Stimulated activated CD4-positive, alpha-beta T cell treated with anti-CD3 and anti-CD28 coated beads, Interleukin-2, amount 100 ng/mL, for 24 hours (primary cell): ENCODE results near the gene FIBCD1.

Source experiments
- DNase-seq, 2 donors: peaks; one replicate each; pipeline ENCODE4 v3.0.0-alpha.2; 2020

The FIBCD1 gene

DNA sequence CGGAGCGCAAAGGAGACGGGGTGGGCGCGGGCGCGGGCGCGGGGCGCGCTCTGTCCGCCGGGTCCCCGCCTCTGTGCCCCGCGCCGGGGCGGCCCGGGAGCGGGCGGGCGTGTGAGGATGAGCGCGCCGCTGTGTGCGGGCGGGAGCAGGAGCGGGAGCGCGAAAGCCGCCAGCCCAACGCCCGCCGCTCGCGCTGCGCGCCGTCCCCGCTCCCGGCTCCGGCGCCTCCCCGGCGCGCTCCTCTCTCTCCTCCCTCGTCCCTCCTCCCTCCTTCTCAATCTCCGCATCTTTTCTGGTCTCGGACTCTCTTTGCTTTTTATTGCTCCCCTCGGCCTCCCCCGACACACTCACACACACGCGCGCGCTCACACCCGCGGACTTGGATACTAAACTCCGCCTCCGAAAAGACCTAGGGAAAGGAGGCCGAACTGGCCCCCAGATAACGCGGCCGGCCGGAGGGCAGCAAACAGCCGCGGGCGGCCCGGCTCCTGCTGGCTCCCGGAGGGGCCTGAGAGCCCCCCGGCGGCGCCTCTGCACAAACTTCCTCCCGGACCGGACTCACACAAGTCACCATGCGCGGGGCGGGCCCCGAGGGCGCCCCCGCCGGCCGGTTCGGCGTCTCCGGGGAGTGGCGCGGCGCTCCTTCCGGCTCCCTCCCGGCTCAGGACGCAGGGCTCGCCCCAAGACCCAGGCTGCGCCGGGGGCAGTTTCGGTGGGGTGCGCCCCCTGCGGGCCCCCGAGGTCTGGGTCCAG lies at the start of gene FIBCD1:
Gene FIBCD1, minus strand, starts transcription at position 596 of the 753 bp plus-strand sequence. CDS start 640 bp downstream, outside the sequence.
- DNase-seq, result peak in 1 of 2 donors; percentile 51

GRCh38 chr9:130988400-130988747 lies 49.3 kb upstream of the FIBCD1 start:
- DNase-seq, result no peak

DNA sequence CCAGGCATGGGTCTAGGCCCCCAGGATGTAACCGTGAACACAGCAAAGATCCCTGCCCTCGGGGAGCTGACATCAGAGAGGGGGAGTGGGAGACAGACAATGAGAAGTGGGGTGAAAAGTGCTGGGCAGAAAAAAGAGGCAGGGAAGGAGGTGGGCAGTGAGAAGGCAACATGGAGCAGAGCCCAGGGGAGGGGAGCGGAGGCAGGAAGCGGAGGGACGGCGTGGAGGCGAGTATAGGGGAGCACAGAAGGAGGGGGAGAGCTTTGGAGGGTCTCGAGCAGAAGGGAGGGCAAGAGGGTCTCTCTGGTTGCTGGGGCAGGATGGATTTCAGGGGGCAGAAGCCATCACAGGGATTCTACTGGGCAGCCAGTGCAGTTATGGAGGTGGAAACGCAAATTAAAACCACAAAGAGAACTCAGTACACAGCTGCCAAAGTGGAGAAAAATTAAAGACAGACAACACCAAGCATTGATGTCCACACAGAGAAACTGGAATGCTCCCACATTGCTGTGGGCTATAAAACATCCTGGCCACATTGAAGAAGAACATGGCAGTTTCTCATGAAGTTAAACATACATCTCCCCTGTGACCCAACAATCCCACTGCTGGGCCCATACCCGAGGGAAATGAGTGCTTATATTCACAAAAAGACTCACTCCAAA lies 48.8 kb upstream of the FIBCD1 start:
- DNase-seq, result no peak

DNA sequence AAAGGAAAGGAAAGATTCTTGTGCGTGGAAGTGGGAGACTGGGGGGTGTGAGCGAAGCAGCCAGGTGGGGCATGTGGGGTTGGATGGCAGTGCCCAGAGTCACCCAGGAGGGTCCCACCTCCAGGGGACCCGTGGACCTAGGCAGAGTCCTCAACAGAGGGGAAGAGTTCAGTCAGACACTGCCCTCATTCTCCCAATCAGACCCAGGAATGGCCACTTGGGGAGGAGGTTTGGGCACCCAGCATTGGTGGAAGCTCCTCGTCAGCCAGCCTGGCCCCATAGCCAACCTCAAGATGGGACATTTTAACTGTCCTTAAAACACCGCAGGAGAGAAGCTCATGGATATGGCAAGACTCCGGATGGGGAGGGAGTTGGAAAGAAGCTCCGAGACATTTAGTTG lies 48.0 kb upstream of the FIBCD1 start:
- no peak for DNase-seq

DNA sequence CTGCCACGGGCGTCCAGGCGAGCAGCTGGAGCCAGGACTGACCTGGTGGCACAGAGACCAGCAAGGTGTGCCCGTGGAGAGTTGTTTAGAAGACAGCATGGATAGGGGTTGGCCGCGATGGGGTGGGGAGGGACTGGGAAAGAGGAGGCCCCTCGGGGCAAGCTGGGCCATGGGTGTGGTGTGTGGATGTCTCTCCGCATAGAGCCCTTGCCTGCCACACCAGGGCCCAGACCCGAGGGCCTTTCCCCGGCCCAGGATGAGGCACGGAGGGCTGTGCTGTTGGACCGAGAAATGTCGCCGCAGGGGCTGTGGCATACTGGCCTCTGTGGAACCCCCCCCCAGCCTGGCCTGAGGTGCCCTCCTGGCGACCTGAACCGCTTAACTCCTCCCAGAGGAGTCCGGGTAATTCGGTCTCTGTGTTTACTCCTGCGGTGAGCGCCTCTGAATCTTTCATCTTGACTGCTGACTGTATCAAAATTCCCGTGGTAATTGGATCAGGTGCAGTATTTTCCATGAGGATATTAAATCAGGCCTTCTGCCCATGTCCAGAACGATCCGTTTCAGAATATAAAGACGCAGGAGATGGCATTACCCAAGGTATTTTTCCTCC lies 47.4 kb upstream of the FIBCD1 start:
- no peak for DNase-seq

DNA sequence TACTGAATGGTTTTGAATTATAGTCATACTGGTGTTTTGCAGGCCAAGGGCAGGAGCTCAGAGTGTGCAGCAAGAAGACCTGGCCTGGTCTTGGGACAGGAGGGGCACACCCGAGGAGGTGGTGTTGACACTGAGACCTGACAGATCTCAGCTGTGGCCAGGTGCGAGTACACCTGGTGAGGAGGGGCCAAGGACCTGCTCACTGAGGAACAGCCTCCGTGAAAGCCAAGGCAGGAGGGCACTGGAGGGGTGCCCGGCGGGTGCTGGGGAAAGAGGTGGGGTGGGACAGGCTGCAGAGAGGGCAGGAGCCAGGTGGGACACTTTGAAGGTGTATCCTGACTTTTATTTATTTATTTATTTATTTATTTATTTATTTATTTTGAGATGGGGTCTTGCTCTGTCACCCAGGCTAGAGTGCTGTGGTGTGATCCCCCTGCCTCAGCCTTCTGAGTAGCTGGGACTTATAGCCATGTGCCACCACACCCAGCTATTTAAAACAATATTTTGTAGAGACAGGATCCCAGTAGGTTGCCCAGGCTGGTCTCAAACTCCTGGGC lies 46.6 kb upstream of the FIBCD1 start:
- no peak for DNase-seq

- no peak for DNase-seq
Measured at GRCh38 chr9:130985029-130985428, 46.0 kb upstream of the FIBCD1 start.

DNA sequence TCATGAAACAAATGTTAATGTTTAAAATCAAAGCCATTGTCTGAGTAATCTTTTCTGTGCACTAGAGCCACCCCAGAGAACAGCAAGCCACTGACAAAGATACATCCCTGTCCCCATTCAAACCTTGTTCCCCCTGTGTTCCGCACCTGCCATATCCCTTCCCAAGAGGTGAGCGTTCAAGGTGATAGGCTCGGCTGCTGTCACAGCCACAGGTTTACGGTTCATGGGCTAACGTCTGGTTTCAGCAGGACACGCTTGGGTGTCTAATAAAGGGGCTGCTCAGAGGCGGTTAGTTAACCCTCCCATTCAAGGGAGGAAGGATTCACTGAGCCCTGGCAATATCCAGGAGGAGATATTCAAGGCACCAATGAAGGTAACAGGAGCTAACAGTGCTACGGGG lies 45.5 kb upstream of the FIBCD1 start:
- no peak for DNase-seq

GRCh38 chr9:130983970-130984369 lies 44.9 kb upstream of the FIBCD1 start:
- DNase-seq, result no peak

DNA sequence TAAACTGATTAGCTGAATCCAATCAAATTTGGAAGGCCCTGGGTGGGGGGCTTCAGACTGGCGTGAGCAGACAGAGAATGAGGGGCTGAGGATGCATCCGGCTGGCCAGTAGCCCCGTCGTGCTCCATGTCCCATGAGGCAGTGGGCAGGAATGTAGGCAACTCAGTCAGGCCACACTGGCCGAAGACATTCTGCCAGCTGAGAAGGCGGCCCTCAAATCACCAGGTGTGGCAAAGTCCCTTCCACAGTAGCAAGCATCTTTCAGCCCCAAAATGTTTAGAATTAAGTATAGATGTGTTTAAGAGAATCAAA lies 44.3 kb upstream of the FIBCD1 start:
- DNase-seq, result no peak

- DNase-seq, result no peak
Measured at GRCh38 chr9:130982636-130983358, 43.8 kb upstream of the FIBCD1 start.

- DNase-seq, result no peak
Measured at GRCh38 chr9:130981756-130982137, 42.7 kb upstream of the FIBCD1 start.

DNA sequence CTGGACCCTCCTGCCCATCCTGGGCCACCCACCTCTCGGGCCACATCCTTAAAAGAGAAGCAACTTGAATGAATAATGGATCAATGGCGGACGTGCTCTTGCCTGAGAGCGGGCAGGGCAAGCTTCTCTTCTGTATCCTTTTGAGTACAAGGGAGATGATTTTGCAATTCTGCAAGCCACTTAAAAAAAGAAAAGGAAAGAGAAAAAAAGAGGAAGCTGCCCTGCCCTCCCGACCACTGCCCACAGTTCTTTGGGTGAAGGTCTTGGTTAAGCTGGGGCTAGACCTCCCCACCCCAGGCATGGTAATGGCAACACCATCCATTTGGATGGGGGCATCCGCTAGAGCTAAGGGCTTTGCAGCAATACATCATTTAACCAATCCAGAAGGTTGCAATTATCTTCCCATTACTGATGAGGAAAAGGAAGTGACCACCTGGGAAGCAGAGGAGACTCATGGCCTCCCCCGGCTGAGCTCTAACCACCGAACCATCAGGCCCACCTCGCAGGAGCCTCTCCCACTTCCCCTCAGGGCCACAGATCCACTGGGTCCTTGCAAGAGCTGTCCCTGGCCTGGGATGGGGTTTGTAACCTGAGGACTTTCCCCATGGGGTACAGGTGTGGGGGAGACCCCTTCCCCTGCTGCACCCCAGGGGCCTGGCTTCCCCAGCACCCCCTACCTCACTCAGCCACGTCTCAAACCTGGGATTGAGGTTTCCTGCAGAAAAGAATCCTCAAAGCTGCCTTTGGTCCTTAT lies 42.1 kb upstream of the FIBCD1 start:
- no peak for DNase-seq

DNA sequence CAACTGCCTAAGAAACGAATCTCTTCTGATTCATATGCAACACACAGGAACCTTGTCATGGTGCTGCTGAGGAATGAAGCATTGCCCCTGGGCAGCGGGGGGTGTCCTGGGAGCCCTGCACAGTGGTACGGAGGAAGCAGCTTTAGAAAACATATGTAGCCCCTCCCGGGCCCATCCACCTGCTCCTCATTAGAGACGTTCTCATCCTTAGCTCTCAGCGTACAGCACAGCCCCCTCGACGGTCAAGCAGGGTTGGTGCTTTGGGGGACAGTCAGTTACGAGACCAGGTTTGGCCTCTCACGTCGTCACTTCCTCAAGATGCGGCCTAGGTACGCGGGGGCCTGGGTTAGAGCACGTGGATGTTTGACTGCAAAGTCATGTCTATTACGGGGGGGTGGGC lies 41.5 kb upstream of the FIBCD1 start:
- no peak for DNase-seq

GRCh38 chr9:130979591-130980385 lies 40.7 kb upstream of the FIBCD1 start:
- no peak for DNase-seq

DNA sequence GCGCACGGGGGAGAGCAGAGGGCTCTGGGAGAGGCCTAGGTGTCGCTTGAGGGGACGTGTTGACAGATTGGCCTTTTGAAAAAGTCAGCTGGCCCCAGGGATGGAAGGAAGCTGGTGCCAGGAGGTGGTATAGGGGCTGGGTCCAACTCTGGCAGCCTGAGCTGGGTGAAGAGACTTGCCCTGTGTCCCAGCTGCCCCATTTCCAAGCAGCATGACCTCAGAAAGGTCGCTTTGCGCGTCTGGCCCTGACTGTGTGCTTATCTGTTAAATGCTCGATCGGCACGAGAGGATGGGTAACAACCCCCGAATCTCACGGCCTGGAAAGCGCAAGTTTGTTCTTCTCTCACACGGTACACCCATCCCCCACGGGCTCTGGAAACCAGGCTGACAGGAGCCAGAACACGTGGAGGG lies 38.8 kb upstream of the FIBCD1 start:
- DNase-seq, result no peak

- DNase-seq, result no peak
Measured at GRCh38 chr9:130975932-130976841, 37.1 kb upstream of the FIBCD1 start.

- no peak for DNase-seq
Measured at GRCh38 chr9:130975156-130975555, 36.1 kb upstream of the FIBCD1 start.

- no peak for DNase-seq
Measured at GRCh38 chr9:130974697-130975096, 35.6 kb upstream of the FIBCD1 start.

DNA sequence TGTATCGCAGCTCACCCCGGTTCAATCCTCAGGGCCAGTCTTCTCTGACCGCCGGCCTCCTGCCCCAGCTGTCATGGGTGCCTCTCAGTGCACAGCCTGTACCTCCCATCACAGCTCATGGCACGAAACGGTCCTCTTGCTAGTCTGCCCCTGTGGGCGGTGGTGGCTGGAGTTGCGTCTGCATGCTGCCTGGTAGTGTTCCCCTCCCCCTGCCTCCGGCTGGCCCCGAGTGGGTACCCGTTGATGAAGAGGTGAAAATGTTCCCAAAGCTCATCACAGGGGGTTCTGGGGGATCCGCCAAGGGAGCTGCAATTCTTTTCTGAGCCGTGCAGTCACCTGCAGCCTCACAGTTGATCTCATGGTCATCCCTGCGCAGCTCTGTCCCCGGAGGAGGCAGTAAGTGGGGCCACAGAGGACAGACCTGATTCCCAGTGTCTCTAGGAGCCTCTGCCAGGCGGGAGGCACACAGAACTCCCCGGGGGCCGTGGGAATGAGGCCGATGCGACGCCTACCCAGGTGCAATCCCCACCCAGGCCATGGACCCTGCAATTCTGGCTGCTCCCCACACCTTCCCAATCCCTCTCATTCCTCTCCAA lies 34.7 kb upstream of the FIBCD1 start:
- DNase-seq, result no peak
